IMR-90 (cell line): ENCODE results near the gene KLHL6.

Experiments used
- BHLHE40 ChIP-seq: fragments of 150-350 bp; IDR thresholded peaks from 2 replicates; pipeline ENCODE4 v1.6.1; 2016; ENCODE audit warnings: mild to moderate bottlenecking, low read depth, low read length
- MAFK ChIP-seq: IDR thresholded peaks from 2 replicates; pipeline ENCODE4 v1.6.1; 2012; ENCODE audit warnings: low read depth, low read length, improper control_type of control experiment
- MXI1 ChIP-seq: IDR thresholded peaks from 2 replicates; pipeline ENCODE4 v1.6.1; 2012; ENCODE audit warnings: low read depth, mild to moderate bottlenecking, low read length, moderate library complexity, borderline replicate concordance
- POLR2A ChIP-seq: IDR thresholded peaks from 2 replicates; pipeline ENCODE4 v1.6.1; 2012; ENCODE audit warnings: mild to moderate bottlenecking, low read depth, low read length
- RAD21 ChIP-seq: IDR thresholded peaks from 2 replicates; pipeline ENCODE4 v1.6.1; 2012; ENCODE audit warnings: low read length, improper control_type of control experiment
- RCOR1 ChIP-seq: IDR thresholded peaks from 2 replicates; pipeline ENCODE4 v1.6.1; 2012; ENCODE audit warnings: mild to moderate bottlenecking, low read length, improper control_type of control experiment; ENCODE audit not compliant: insufficient replicate concordance
- SMC3 ChIP-seq: fragments of 150-350 bp; IDR thresholded peaks from 2 replicates; pipeline ENCODE4 v1.6.1; 2016; ENCODE audit warnings: low read depth, mild to moderate bottlenecking, antibody characterized with exemption, low read length, moderate library complexity
- TF ChIP-seq, protein P1 (sequence below): conservative IDR thresholded peaks from 2 replicates; pipeline ENCODE4 v1.5.1; 2012; ENCODE audit warnings: mild to moderate bottlenecking, low read depth, low read length, improper control_type of control experiment
- TF ChIP-seq, protein P2 (sequence below): fragments of 150-350 bp; IDR thresholded peaks from 2 replicates; pipeline ENCODE4 v1.6.1; 2016; ENCODE audit warnings: low read depth, mild to moderate bottlenecking, low read length, moderate library complexity, borderline replicate concordance

DNA sequence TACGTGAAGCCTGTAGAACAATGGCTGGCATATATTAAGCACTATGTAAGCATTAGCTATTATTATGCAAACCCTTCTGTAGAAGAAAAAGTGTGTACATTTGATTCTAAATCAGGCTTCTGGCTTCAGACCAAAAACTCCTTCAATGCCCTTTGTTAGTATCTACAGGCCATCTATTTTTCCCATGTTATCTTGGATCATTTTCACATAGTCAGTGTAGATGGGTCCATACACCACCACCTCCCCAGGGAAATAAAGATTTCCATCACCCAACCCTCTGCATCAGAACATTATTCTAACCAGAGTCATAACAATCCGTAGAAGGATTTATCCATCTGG, 8.0 kb upstream of the KLHL6 start:
- TF ChIP-seq, protein P1, sequence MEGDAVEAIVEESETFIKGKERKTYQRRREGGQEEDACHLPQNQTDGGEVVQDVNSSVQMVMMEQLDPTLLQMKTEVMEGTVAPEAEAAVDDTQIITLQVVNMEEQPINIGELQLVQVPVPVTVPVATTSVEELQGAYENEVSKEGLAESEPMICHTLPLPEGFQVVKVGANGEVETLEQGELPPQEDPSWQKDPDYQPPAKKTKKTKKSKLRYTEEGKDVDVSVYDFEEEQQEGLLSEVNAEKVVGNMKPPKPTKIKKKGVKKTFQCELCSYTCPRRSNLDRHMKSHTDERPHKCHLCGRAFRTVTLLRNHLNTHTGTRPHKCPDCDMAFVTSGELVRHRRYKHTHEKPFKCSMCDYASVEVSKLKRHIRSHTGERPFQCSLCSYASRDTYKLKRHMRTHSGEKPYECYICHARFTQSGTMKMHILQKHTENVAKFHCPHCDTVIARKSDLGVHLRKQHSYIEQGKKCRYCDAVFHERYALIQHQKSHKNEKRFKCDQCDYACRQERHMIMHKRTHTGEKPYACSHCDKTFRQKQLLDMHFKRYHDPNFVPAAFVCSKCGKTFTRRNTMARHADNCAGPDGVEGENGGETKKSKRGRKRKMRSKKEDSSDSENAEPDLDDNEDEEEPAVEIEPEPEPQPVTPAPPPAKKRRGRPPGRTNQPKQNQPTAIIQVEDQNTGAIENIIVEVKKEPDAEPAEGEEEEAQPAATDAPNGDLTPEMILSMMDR, result no peak
- TF ChIP-seq RCOR1 (no peak), POLR2A (no peak), RAD21 (no peak), SMC3 (no peak), MAFK (no peak), BHLHE40 (no peak), MXI1 (no peak)
- TF ChIP-seq, protein P2, sequence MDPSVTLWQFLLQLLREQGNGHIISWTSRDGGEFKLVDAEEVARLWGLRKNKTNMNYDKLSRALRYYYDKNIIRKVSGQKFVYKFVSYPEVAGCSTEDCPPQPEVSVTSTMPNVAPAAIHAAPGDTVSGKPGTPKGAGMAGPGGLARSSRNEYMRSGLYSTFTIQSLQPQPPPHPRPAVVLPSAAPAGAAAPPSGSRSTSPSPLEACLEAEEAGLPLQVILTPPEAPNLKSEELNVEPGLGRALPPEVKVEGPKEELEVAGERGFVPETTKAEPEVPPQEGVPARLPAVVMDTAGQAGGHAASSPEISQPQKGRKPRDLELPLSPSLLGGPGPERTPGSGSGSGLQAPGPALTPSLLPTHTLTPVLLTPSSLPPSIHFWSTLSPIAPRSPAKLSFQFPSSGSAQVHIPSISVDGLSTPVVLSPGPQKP, result no peak
